GM19438 (cell line): ENCODE results near the gene USP33.
"Not testable (repeated sequence)": the region's sequence is repeated elsewhere in the genome, so short reads cannot be mapped to it uniquely, and the experiment has no call there.

ENCODE experiments used
- ATAC-seq: cut with Tn5 transposase; IDR thresholded peaks from one replicate; pipeline ENCODE4 v1.9.1; 2021; ENCODE audit warnings: low read depth; ENCODE audit not compliant: unreplicated experiment

The USP33 gene

GRCh38 chr1:77741316-77741715 lies 18.3 kb downstream of the USP33 start:
- no peak for ATAC-seq

GRCh38 chr1:77739235-77739634 lies 20.4 kb downstream of the USP33 start:
- ATAC-seq, result no peak

GRCh38 chr1:77732090-77732489 lies 27.6 kb downstream of the USP33 start:
- ATAC-seq, result no peak

GRCh38 chr1:77725706-77726105 lies 33.9 kb downstream of the USP33 start:
- no peak for ATAC-seq

- ATAC-seq, result no peak
Observed at GRCh38 chr1:77718181-77718580, 41.5 kb downstream of the USP33 start.

- ATAC-seq, result no peak
Observed at GRCh38 chr1:77716065-77716464, 43.6 kb downstream of the USP33 start.

- ATAC-seq, result no peak
Observed at GRCh38 chr1:77709727-77710126, 49.9 kb downstream of the USP33 start.

- no peak for ATAC-seq
Observed at GRCh38 chr1:77706321-77706720, 53.3 kb downstream of the USP33 start.

GRCh38 chr1:77704736-77705135 lies 54.9 kb downstream of the USP33 start:
- no peak for ATAC-seq

- not testable (repeated sequence) for ATAC-seq
Observed at GRCh38 chr1:77699673-77700072, 60.0 kb downstream of the USP33 start.

- ATAC-seq, result no peak
Observed at GRCh38 chr1:77697441-77697840, 62.2 kb downstream of the USP33 start.

- no peak for ATAC-seq
Observed at GRCh38 chr1:77688939-77689338, 70.7 kb downstream of the USP33 start.

GRCh38 chr1:77687519-77687906 lies 72.1 kb downstream of the USP33 start:
- no peak for ATAC-seq

- no peak for ATAC-seq
Observed at GRCh38 chr1:77686796-77687518, 72.7 kb downstream of the USP33 start.

- ATAC-seq, result peak; percentile 74
Observed at GRCh38 chr1:77683160-77684148, 76.2 kb downstream of the USP33 start.

GRCh38 chr1:77682460-77683159 lies 77.0 kb downstream of the USP33 start, which contains the start of gene ZZZ3:
Gene ZZZ3, minus strand, starts transcription at chr1:77682658. Its CDS starts 49,304 bp downstream, at chr1:77633354.
- peak; percentile 76 for ATAC-seq

GRCh38 chr1:77680173-77680572 lies 79.5 kb downstream of the USP33 start:
- no peak for ATAC-seq

GRCh38 chr1:77678660-77679610 lies 80.7 kb downstream of the USP33 start:
- no peak for ATAC-seq

- ATAC-seq, result not testable (repeated sequence)
Observed at GRCh38 chr1:77674807-77675206, 84.8 kb downstream of the USP33 start.
